ENCODE measurements around the gene PLA2G12B. TPM values are rescaled to one million over a fixed set of nuclear protein-coding genes. Genes with fewer than 3 reads are reported as not detected.
"Not testable (repeated sequence)": the region's sequence is repeated elsewhere in the genome, so short reads cannot be mapped to it uniquely, and the experiment has no call there.

PLA2G12B gene
- total RNA-seq, 4 donors from 2014 or later: not detected

GRCh38 chr10:72918352-72918751, 36.3 kb downstream of the PLA2G12B start:
- no peaks in the 10 kb centered on the region for H3K36me3 ChIP-seq
- H3K4me1 ChIP-seq: no peaks in the 10 kb centered on the region
- no peak overlapping the region for H3K4me3 ChIP-seq
- DNase-seq (ENCODE audit: low spot score in 2 of 2): no peak
- H3K9me3 ChIP-seq: peaks cover 0 to 24% (median 0%) of the 10 kb centered on the region in 4 donors
- 90 to 92% methylated on average over 8 of the region's 8 CpGs for WGBS, 2 donors
- no peak for TF ChIP-seq POLR2A (IDR thresholded peaks at IDR 0.05)
- no peak for TF ChIP-seq EP300 (IDR thresholded peaks at IDR 0.05)
- TF ChIP-seq, protein P1, sequence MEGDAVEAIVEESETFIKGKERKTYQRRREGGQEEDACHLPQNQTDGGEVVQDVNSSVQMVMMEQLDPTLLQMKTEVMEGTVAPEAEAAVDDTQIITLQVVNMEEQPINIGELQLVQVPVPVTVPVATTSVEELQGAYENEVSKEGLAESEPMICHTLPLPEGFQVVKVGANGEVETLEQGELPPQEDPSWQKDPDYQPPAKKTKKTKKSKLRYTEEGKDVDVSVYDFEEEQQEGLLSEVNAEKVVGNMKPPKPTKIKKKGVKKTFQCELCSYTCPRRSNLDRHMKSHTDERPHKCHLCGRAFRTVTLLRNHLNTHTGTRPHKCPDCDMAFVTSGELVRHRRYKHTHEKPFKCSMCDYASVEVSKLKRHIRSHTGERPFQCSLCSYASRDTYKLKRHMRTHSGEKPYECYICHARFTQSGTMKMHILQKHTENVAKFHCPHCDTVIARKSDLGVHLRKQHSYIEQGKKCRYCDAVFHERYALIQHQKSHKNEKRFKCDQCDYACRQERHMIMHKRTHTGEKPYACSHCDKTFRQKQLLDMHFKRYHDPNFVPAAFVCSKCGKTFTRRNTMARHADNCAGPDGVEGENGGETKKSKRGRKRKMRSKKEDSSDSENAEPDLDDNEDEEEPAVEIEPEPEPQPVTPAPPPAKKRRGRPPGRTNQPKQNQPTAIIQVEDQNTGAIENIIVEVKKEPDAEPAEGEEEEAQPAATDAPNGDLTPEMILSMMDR (IDR thresholded peaks at IDR 0.05): no peak
- H3K27ac ChIP-seq: no peak overlapping the region
- no peaks in the 10 kb centered on the region for H3K27me3 ChIP-seq

DNA sequence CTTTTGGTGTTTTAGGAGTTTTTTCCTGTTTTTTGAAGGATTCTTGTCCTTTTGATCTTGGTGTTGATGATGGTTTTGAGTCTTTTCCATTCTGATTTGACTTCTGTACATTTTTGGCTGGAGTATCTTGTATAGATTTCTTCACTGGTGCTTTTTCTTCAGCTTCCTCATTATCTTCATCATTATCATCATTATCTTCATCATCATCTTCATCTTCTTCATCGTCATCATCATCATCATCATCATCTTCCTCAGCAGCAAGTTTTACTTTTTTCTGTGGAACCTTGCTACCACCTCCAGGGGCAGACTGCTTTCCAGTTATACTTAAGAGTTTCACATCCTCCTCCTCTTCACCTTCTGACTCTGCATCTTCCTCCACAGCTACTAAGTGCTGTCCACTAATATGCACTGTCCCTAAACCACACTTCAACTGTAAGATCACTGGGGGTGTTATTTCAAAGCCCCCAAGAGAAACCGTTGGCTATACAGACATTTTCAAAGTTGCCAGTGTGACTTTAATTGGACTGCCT, 36.7 kb downstream of the PLA2G12B start:
- peaks cover 0 to 24% (median 0%) of the 10 kb centered on the region in 4 donors for H3K9me3 ChIP-seq
- DNase-seq (ENCODE audit: low spot score in 2 of 2); H3K4me1 ChIP-seq; H3K27ac ChIP-seq; H3K36me3 ChIP-seq; H3K4me3 ChIP-seq; H3K27me3 ChIP-seq: not testable (repeated sequence)
- 82 to 89% methylated on average over 2 of the region's 2 CpGs for WGBS, 2 donors

DNA sequence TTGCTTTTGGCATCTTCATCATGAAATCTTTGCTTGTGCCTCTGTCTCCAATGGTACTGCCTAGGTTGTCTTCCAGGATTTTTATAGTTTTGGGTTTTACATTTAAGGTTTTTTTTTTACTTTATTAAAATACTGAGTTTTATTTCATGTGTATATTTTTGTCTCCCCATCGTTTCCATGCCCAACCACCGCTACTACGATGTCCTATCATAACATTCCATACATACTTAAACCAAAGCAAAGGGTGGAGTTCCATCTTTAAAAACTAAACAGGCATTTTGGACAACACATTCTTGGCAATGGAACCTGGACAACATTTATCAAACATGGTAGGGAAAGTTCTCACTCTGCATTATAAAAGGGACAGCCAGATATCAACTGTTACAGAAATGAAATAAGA, 37.4 kb downstream of the PLA2G12B start:
- H3K27me3 ChIP-seq, H3K36me3 ChIP-seq: not testable (repeated sequence)
- 44 to 58% methylated on average over 3 of the region's 3 CpGs for WGBS, 2 donors

GRCh38 chr10:72913287-72913686, 41.3 kb downstream of the PLA2G12B start:
- WGBS, 2 donors: 69 to 75% methylated on average over 7 of the region's 7 CpGs
- no peaks in the 10 kb centered on the region for H3K9me3 ChIP-seq
- DNase-seq (ENCODE audit: low spot score in 2 of 2): no peak
- no peak overlapping the region for H3K27ac ChIP-seq
- TF ChIP-seq, protein P1 (IDR thresholded peaks at IDR 0.05): no peak
- TF ChIP-seq POLR2A (IDR thresholded peaks at IDR 0.05): no peak
- no peak for TF ChIP-seq EP300 (IDR thresholded peaks at IDR 0.05)
- H3K4me3 ChIP-seq: no peak overlapping the region
- H3K27me3 ChIP-seq: no peaks in the 10 kb centered on the region
- H3K36me3 ChIP-seq: no peaks in the 10 kb centered on the region
- H3K4me1 ChIP-seq: no peaks in the 10 kb centered on the region

More for the DNA sequence above, 37.4 kb downstream of the PLA2G12B start:
- not testable (repeated sequence) for H3K4me3 ChIP-seq; DNase-seq (ENCODE audit: low spot score in 2 of 2); H3K4me1 ChIP-seq; H3K27ac ChIP-seq
- H3K9me3 ChIP-seq: peaks cover 0 to 24% (median 0%) of the 10 kb centered on the region in 4 donors

- H3K4me3 ChIP-seq: no peak overlapping the region
- no peak for DNase-seq (ENCODE audit: low spot score in 2 of 2)
- 63 to 66% methylated on average over 4 of the region's 4 CpGs for WGBS, 2 donors
- no peaks in the 10 kb centered on the region for H3K4me1 ChIP-seq
- H3K36me3 ChIP-seq: no peaks in the 10 kb centered on the region
- H3K9me3 ChIP-seq: no peaks in the 10 kb centered on the region
- H3K27ac ChIP-seq: no peak overlapping the region
- TF ChIP-seq EP300 (IDR thresholded peaks at IDR 0.05) (no peak), POLR2A (IDR thresholded peaks at IDR 0.05) (no peak)
- TF ChIP-seq, protein P1 (IDR thresholded peaks at IDR 0.05): no peak
- H3K27me3 ChIP-seq: no peaks in the 10 kb centered on the region
Measured at GRCh38 chr10:72912736-72913135, 41.9 kb downstream of the PLA2G12B start.

GRCh38 chr10:72911758-72912157, 42.8 kb downstream of the PLA2G12B start:
- Histone ChIP-seq H3K9me3 (no peaks in the 10 kb centered on the region), H3K27ac (no peak overlapping the region), H3K4me3 (no peak overlapping the region), H3K4me1 (no peaks in the 10 kb centered on the region), H3K27me3 (no peaks in the 10 kb centered on the region), H3K36me3 (no peaks in the 10 kb centered on the region)
- TF ChIP-seq POLR2A (IDR thresholded peaks at IDR 0.05) (no peak), EP300 (IDR thresholded peaks at IDR 0.05) (no peak)
- TF ChIP-seq, protein P1 (IDR thresholded peaks at IDR 0.05): no peak
- DNase-seq (ENCODE audit: low spot score in 2 of 2): no peak
- 78 to 87% methylated on average over 2 of the region's 2 CpGs for WGBS, 2 donors
